NCI-H446 (cell line): Measurements from ENCODE around the gene RICTOR.
"Not testable (repeated sequence)": the region's sequence is repeated elsewhere in the genome, so short reads cannot be mapped to it uniquely, and the experiment has no call there.

Source experiments
- DNase-seq, 2 experiments: peaks; one replicate each; lab custom pipeline; 2025; lab: John Stamatoyannopoulos, UW

RICTOR gene

GRCh38 chr5:39013938-39014337 lies 60.3 kb downstream of the RICTOR start:
- DNase-seq: no peak

- DNase-seq: not testable (repeated sequence)
These were observed 63.2 kb downstream of the RICTOR start for GRCh38 chr5:39010958-39011357.

GRCh38 chr5:39009981-39010380 lies 64.2 kb downstream of the RICTOR start:
- no peak for DNase-seq

- no peak for DNase-seq
These were observed 64.9 kb downstream of the RICTOR start for GRCh38 chr5:39009280-39009679.

- DNase-seq: no peak
These were observed 67.5 kb downstream of the RICTOR start for GRCh38 chr5:39006650-39007049.

GRCh38 chr5:39005566-39006232 lies 68.5 kb downstream of the RICTOR start:
- DNase-seq: no peak

GRCh38 chr5:39001683-39002082 lies 72.5 kb downstream of the RICTOR start:
- no peak for DNase-seq

GRCh38 chr5:38999037-38999436 lies 75.2 kb downstream of the RICTOR start:
- DNase-seq: no peak

GRCh38 chr5:38997591-38997990 lies 76.6 kb downstream of the RICTOR start:
- no peak for DNase-seq

- DNase-seq: no peak
These were observed 78.1 kb downstream of the RICTOR start for GRCh38 chr5:38996123-38996522.

GRCh38 chr5:38994324-38994927 lies 79.8 kb downstream of the RICTOR start:
- DNase-seq: peak; percentile 65 to 84

GRCh38 chr5:38989974-38990719 lies 84.1 kb downstream of the RICTOR start:
- not testable (repeated sequence) for DNase-seq

- DNase-seq: no peak
These were observed 88.2 kb downstream of the RICTOR start for GRCh38 chr5:38985909-38986452.

- no peak for DNase-seq
These were observed 94.7 kb downstream of the RICTOR start for GRCh38 chr5:38979535-38979934.

GRCh38 chr5:38978036-38978435 lies 96.2 kb downstream of the RICTOR start:
- no peak for DNase-seq

GRCh38 chr5:38968665-38969064 lies 105.5 kb downstream of the RICTOR start:
- DNase-seq: no peak

- no peak for DNase-seq
These were observed 112.5 kb downstream of the RICTOR start for GRCh38 chr5:38961691-38962090.

- DNase-seq: no peak
These were observed 120.7 kb downstream of the RICTOR start for GRCh38 chr5:38953426-38954012.

GRCh38 chr5:38948501-38948900 lies 125.7 kb downstream of the RICTOR start:
- no peak for DNase-seq

- DNase-seq: no peak
These were observed 129.9 kb downstream of the RICTOR start for GRCh38 chr5:38944282-38944681.

GRCh38 chr5:38941912-38942311 lies 132.3 kb downstream of the RICTOR start:
- no peak for DNase-seq

- no peak for DNase-seq
These were observed 133.9 kb downstream of the RICTOR start for GRCh38 chr5:38940230-38940858.
